AG04449 (cell line): ENCODE data around the gene SBF2.
A peak's percentile ranks its signal among the peaks of the same experiment; 100 is the strongest.

ENCODE experiments used
- CTCF ChIA-PET: fragments of 350-600 bp; formaldehyde crosslinking; extraction: SDS; loops from one replicate; lab custom pipeline; 2021; ENCODE audit warnings: antibody characterized with exemption; lab: Yijun Ruan, JAX
- POLR2A ChIA-PET: fragments of 400-600, 350-600 bp; formaldehyde crosslinking; extraction: SDS; loops from one replicate; lab custom pipeline; 2020; ENCODE audit warnings: antibody characterized with exemption, inconsistent platforms; lab: Yijun Ruan, JAX
- DNase-seq: peaks from one replicate; pipeline ENCODE4 v3.0.0-alpha.2; 2010; ENCODE audit warnings: low read depth, low spot score
- H3K4me3 ChIP-seq: 2 replicates; pipeline ENCODE4 v1.5.1; 2011; ENCODE audit warnings: low read depth, mild to moderate bottlenecking, control low read depth, low read length
- TF ChIP-seq, protein P1 (sequence below): IDR thresholded peaks from one replicate; pipeline ENCODE4 v1.5.1; 2011; ENCODE audit warnings: mild to moderate bottlenecking, moderate library complexity, low read length, control low read depth, inconsistent platforms; ENCODE audit not compliant: insufficient read depth; ENCODE audit errors: missing control alignments

The SBF2 gene

GRCh38 chr11:9972989-9973388 lies 321.0 kb downstream of the SBF2 start:
- no peak for DNase-seq
- POLR2A ChIA-PET: interaction anchor here (0.6 to 1.3 kb wide), 2 partner anchors 205 to 213 kb away, joined by 3 to 4 read pairs; no protein-coding TSS in a partner anchor
- H3K4me3 ChIP-seq: no peak overlapping the region
- CTCF ChIA-PET: interaction anchor here (0.6 to 3.9 kb wide), 64 partner anchors 8 to 360 kb away, joined by 3 to 40 read pairs (median 4); no protein-coding TSS in a partner anchor
- TF ChIP-seq, protein P1, sequence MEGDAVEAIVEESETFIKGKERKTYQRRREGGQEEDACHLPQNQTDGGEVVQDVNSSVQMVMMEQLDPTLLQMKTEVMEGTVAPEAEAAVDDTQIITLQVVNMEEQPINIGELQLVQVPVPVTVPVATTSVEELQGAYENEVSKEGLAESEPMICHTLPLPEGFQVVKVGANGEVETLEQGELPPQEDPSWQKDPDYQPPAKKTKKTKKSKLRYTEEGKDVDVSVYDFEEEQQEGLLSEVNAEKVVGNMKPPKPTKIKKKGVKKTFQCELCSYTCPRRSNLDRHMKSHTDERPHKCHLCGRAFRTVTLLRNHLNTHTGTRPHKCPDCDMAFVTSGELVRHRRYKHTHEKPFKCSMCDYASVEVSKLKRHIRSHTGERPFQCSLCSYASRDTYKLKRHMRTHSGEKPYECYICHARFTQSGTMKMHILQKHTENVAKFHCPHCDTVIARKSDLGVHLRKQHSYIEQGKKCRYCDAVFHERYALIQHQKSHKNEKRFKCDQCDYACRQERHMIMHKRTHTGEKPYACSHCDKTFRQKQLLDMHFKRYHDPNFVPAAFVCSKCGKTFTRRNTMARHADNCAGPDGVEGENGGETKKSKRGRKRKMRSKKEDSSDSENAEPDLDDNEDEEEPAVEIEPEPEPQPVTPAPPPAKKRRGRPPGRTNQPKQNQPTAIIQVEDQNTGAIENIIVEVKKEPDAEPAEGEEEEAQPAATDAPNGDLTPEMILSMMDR: peak; percentile 51

DNA sequence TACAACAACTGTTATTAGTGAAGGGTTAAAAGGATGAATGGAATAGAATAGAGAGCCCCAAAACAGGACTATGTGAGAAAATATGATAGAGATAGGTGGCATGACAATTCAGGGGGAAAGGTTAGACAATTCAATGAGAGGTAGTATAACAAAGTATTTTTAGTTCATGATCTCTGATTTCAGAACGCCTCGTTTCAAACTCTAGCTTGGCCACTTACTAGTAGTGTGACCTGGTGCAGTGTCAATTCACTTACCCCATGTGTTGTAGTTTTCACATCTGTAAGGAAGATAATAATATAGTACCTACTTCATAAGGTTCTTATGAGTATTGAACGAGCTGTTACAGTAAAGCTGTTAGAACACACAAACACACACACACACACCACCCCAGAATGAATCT lies 322.1 kb downstream of the SBF2 start:
- POLR2A ChIA-PET: no interaction called here
- no peak for DNase-seq
- CTCF ChIA-PET: interaction anchor here (0.9 to 3.9 kb wide), 17 partner anchors 8 to 333 kb away, joined by 3 to 40 read pairs (median 6); no protein-coding TSS in a partner anchor
- TF ChIP-seq, protein P1: no peak
- no peak overlapping the region for H3K4me3 ChIP-seq

- TF ChIP-seq, protein P1: no peak
- no peak overlapping the region for H3K4me3 ChIP-seq
- CTCF ChIA-PET: interaction anchor here (0.7 to 2.9 kb wide), 7 partner anchors 8 to 397 kb away, joined by 3 to 11 read pairs (median 3); no protein-coding TSS in a partner anchor
- POLR2A ChIA-PET: no interaction called here
- no peak for DNase-seq
Observed at GRCh38 chr11:9969068-9969467, 325.0 kb downstream of the SBF2 start.

DNA sequence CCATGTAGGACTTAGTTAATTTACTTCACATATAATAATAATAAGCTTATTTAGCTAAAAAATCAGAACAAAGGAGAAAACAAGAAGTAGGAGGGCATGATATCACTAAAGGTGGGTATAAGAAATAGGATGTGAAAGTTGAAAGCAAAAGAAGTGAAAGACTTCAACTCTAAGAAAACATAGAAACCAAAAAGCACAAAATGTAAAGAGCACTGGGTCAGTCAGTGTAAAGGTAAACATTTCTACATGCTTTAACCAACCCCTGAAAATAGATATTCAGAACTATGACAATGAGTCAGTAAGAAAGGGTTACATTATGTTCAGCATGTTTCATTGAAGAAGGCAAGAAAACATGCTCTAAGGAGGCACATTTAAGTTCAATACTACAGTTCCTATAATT lies 331.3 kb downstream of the SBF2 start:
- POLR2A ChIA-PET: no interaction called here
- TF ChIP-seq, protein P1: no peak
- no peak overlapping the region for H3K4me3 ChIP-seq
- no peak for DNase-seq
- CTCF ChIA-PET: interaction anchor here (1.0 to 3.5 kb wide), 3 partner anchors 9 to 208 kb away, joined by 3 to 21 read pairs (median 3); no protein-coding TSS in a partner anchor

- TF ChIP-seq, protein P1: no peak
- no peak for DNase-seq
- POLR2A ChIA-PET: no interaction called here
- H3K4me3 ChIP-seq: no peak overlapping the region
- CTCF ChIA-PET: no interaction called here
Observed at GRCh38 chr11:9957072-9957471, 336.9 kb downstream of the SBF2 start.

- TF ChIP-seq, protein P1: no peak
- ChIA-PET CTCF (interaction anchor here (1.2 kb wide), 1 partner anchor 17 kb away, joined by 5 read pairs; no protein-coding TSS in a partner anchor), POLR2A (interaction anchor here (0.7 kb wide), 1 partner anchor 197 kb away, joined by 3 read pairs; no protein-coding TSS in a partner anchor)
- no peak overlapping the region for H3K4me3 ChIP-seq
- DNase-seq: no peak
Observed at GRCh38 chr11:9956483-9956882, 337.5 kb downstream of the SBF2 start.
